NCI-H2081 (cell line): ENCODE results near the gene PAX7.

ENCODE experiments used
- DNase-seq, 2 experiments: peaks; one replicate each; lab custom pipeline; 2025; lab: John Stamatoyannopoulos, UW

PAX7 gene

DNA sequence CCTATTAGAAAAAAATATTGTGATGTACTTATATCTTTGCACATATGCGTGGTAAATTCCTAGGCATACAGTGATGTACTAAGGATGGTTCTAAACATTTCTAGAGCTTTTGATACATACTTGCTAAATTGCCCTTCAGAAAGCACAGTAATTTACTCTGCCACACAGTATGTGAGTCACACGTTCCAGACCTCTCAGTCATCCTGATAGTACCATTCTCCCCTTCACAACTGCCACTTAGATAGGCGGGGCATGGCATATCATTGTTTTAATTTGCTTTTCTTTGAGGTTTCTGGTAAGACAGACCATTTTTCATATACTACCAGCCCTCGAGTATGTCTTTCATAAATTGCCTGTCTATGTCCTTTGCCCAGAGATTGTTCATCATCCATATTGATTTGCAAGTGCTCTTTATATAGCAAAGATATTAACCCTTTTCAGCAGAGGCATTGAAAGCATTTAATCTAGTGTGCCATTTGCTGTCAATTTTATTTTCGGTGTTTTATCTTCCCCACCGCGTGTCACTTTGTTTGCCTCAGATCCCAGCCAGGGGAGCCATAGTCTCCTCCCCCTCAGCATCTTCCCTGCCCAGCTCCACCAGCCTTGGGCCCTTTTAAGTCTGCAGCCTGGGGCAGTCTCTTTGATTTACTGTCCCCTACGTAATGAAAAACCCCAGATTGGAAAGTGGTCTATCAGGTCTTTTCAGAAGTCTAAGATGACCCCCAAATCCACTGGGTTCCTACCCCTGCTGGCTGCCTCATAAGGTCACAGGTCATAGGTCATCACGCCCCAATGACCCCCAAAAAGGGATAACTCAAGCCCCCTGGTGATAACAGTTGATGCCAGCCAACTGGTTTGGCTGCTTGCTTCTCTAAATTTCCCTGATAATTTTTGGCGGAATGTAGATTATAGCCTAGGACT is 11.8 kb upstream of the PAX7 start:
- DNase-seq, result no peak

DNA sequence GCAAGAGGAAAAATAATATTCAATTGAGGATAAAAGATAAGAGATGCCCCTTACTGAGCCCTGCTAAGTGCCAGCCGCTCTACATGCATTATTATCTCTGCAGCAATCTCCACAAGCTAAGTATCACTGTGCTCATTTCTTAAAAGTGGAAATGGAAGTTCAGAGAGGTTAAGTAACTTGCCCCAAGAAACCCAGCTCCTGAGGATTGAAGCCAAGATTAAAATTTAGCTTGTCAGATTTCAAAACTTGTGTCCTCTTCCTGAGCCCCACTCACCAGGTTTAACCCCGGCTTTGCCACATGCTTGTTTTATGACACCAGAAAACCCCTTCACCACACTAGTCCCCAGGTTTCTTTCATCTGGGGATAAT is 11.2 kb upstream of the PAX7 start:
- DNase-seq, result no peak

DNA sequence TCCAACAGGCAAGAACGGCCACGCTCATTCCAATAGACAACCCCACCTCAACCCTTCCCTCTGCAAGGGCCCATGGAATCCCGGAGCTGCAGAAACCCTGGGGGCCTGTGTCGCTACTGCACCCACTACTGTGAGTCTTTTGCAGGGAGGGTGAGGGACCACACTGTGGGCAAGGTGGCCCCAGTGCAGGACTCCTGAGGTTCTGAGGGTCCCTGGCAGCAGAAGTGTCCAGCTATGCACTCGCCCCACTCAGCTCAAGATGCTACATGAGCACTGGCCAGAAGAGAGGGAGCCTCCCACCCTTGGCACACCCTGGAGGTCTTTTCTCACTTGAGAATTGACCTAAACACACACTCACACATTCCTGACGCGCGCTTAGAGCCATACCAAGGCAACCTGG is 2.1 kb upstream of the PAX7 start:
- DNase-seq, result no peak

DNA sequence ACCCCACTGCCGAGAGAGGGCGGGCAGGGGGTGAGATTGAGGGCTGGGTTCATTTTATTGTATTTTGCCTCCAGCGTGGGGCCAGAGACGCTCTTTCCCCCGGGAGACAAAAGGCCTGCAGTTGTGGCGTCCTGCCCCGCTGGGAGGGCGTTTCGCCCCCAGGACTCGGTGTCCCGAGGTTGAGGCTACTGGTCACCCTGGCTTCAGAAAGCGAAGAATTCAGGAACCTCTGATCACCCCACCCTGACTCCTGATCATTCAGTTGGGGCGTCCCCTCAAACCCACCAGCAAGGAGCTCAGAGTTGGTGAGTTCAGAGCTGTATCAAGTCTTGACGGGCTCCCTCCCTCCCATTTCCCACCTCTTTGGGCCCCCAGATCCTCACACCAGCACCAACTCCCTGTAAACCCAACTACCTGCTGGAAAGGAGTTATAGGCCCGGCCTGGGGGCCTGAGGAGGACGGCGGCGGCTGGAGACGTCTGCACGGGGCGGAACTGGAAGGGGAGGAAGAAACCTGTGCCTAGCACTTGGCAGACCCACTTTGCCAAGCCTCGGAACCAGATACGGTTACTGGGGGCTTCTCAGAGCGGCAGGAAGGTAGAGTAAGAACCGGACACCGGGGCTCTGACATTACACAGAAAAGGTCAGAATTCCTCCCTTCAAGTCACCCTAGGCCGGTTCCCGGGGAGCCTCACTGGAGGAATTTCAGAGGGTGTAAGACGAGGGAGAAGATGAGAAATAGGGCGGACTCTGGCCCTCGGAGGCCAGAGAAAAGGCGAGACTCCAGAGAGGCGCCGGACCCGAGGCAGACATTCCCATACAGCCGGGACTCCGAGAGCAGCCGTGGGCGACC is 761 bp upstream of the PAX7 start:
- DNase-seq, result no peak

DNA sequence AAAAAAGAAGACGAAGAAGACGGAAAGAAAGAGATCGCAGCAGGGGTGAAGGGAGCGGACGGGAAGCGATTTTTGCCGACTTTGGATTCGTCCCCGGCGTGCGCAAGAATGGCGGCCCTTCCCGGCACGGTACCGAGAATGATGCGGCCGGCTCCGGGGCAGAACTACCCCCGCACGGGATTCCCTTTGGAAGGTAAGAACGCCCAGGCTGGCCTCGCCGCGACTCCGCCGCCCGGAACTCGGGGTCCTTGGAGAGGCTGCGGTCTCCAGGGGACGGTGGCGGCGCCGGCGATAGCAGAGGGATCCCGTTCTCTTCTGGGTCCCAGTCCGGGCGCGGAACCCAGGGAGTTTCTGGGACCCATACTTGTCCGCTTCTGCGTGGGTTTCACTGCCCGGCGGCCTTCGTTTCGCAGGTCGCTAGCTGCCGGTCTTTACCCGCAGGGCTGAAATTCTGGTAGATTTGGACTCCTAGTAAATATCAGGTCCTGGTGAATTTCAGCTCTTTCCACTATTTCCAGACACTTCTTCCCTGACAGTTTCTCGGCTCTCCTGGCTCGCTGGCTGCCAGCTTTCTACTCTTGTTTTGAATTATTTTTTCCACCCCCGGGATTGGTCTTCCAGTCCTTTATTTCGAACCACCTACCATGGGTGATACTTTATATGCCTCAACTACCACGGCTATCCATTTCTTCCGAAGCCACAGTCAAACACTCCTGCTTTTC is 1.0 kb downstream of the PAX7 start:
- no peak for DNase-seq

DNA sequence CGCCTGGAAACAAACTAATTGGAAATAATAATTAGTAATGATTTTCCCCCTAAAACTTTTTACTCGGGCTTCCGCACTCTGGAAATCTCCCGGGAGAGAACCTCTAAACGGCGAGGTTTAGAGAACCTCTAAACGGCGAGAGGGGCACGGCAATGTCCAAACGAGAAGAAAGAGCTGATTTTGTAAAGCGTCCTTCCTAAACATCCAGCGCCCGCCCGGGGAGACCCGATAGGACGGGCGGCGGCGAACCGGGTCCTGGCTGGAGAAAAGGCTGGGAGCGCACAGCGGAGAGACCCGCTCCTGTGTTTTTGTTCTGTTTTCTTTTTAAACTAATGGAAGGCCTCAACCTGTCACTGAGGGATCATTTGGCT is 1.6 kb downstream of the PAX7 start:
- DNase-seq, result no peak

DNA sequence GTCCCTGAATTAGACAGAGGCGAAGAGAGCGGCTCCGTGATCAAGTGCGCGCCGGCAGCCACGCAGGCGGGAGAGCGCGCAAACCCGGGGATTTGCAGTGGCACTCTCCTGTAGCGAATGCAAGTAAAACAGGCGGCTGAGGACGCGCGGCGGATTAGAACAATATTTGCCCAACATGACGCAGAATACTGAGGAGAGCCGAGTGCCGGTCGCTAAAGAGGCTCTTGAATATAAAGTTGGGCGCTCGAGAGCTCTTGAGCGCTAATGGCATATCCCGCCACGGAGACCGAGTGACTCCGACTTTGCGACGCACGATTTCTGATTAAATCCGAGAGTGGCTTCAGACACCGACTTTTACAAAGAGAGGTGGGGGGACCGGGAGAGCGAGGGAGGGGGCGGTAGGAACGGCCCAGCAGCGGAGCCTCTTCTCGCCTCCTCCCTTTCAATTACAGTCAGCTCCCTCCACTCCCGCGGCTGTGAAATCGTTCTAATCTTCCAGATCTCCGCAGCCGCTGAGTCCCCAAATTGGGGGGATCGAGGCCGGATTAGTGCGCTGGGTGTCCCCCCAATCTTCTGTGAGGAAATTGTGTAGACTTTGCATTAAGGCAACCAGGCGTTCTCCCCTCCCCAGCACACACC is 2.3 kb downstream of the PAX7 start:
- DNase-seq, result no peak

DNA sequence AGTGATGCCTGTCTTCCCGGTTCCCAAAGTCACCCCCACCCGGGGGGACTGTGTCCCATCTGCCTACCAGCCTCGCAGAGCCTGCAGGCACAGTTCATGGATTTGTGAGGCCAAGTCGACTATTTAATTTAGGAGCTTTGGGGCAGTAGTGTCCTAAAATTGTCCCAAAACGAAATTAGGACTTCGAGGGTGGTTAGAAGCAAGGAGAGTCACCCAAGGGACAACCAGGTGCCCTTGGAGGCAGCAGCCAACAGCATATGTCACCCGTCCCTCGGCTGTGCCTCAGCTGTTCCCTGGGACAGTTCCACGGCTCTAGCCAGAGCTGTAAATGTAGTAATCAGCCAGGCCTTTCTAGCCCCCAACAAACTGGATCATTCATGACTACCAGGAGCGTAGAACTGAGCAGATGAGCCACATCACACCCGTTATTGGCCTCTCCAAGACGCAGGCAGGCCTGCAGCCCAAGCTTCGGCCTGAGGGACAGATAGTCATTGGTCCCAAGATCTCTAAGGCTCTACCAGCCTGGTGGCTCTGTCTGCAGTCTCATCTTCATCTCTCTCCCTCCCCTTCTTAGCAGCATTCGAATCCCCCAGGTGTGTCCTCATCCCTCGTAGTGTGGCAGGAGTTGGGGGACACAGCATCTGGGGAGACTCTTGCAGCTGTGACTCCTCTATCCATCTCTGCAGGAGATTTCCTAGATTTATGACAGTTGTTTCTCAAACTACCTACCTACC is 2.9 kb downstream of the PAX7 start:
- no peak for DNase-seq

DNA sequence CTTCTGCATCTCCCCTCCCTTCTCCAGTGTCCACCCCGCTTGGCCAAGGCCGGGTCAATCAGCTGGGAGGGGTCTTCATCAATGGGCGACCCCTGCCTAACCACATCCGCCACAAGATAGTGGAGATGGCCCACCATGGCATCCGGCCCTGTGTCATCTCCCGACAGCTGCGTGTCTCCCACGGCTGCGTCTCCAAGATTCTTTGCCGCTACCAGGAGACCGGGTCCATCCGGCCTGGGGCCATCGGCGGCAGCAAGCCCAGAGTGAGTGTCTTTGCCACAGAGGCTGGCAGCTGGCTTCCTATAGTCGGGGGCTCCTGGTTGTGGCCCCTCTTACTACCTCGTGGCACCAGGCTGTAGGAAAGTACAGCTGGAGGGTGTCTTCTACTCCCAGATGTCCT is 3.6 kb downstream of the PAX7 start:
- no peak for DNase-seq

DNA sequence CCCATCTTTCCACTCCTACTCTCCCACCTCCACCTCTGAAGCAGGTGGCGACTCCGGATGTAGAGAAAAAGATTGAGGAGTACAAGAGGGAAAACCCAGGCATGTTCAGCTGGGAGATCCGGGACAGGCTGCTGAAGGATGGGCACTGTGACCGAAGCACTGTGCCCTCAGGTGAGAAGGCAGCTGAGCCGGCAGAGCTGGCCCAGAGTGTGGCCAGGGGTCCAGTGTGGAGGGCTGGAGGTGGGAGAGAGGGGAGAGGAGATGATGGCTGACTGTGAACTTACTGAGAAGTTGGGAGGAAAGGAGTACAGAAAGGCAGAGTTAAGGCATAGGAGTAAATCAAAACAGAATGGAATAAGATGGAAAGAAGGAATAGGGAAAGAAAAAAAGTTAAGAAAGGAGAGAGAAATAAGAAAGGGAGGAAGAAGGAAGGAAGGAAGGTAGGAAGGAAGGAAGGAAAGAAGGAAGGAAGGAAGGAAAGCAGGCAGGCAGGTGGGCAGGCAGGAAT is 4.5 kb downstream of the PAX7 start:
- DNase-seq, result no peak

DNA sequence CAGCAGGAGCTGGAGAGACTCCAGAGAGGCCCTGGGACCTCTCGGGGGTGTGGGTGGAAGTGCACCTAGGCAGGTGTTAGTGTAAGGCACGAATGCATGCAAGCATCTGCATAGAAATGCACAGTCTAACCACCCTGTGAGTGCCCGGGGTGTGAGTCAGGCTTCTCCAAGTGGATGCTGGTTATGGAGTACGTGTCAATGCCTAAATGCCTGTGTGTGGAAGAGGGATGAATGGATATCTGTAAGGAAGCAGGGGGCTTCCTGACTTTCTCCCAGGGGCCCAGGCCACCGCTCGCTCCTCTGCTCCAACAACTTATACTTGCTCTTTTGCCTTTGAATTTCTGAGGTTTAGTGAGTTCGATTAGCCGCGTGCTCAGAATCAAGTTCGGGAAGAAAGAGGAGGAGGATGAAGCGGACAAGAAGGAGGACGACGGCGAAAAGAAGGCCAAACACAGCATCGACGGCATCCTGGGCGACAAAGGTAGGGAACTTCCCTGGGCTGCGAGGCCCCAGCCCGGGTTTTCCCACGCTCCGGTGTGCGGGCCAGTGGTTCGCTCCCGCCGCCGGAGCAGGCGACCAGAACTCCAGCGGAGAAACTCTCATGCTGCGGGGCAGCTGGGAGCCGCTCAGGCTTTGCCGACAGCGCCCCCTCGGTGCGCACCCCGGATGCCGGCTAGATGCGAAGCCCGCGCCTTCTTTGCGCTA is 5.4 kb downstream of the PAX7 start:
- DNase-seq, result no peak

DNA sequence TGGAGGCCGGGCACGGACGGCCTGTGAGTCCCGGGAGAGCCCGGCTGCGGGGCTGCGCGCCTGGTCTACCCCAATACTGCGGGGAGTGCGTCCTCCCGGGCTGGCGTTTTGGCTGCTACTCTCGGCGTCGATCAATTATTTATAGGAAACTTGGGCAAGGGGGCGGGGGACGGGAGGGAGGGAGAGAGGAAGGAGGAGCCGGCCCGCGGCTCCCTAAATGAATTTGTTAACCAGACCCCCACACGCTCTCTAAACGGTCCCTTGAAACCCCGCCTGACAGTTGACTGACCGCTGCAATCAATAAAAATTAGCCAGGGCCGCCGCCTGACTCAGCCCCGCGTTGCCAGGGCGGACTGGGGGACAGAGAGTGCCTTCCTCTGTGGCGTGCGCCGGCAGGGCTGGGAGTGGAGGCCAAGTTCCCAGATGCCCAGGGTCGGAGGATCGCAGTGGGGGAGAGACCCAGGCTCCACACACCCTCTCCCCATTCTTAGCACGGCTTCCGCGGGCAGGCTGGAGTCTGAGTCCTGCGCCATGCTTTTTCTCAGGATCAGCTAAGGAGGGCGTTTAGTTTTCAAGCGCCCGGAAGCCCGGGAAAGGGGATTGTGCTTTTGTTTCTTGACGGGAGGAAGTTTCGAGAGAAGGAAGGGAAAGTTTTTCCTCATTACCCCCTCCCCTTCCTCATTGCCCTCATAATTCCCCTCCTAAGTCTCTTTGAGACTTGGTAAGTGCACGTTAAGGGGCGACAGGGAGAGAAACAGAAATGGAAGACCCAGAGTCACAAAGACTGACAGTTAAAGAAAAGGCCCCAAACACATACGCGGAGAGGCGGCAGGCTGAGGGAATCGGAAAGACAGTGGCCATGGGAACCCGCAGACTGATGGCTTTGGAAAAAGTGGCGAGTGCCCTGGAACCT is 6.2 kb downstream of the PAX7 start:
- no peak for DNase-seq

DNA sequence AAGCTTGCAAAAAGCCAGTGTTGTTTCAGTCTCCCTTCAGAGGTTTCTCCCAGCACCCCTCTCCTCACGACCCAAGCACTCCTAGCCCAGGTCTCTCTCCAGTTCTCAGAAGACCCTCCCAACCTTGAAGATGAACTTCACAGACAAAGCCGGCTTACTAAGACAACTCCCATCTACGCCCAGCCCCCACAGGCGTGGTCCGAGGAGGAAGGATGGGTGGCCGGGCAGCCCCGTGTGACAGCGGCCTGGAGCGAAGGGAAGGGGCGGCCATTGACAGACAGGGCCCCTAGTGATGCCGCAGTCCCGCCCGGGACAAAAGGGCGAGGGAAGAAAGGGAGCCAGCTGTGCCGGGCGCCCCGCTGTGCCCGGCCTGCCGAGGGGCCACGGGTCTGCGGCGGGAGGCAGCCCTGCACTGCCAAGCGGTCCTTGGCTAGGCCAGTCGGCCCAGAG is 6.9 kb downstream of the PAX7 start:
- DNase-seq, result no peak

DNA sequence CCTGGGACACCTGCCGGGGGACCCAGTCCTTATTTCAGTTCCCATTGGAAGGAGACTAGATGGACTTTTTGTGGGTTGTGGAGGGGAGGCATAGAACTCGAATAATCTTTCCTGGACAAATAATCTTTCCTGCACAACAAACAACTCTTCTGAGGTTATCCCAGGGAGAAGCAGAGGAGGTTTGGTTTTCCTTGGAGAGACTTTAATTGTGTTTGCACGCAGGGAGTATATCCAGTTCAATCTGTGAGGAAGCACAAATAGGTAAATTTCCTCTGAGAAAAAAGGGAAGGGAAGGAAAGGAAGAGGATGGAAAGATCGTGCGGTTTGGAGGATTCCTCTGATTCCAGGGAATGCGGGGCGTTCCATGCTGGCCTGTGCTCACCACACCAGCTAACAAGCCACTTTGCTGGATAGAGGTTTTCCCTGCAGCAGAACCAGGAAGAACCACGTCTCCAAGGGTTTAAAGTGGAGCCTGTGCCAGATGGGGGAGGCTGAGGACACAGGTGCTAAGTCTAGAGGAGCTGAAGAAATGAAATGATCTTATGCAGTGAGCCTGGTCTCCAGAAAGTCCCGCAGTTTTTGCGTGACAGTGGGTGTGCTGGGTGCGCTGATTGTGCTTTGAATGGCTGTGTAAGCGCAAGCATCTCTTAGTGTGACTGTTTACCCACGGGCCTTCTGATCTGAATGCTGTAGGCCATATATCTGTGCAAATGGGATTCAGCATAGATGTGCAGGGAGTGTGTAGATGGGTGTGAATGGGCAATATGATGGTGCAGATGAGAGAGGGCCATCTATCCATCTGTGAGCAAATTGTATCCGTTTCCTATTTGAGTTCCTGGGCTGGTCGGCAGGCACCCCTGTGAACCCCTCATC is 7.6 kb downstream of the PAX7 start:
- DNase-seq, result no peak

DNA sequence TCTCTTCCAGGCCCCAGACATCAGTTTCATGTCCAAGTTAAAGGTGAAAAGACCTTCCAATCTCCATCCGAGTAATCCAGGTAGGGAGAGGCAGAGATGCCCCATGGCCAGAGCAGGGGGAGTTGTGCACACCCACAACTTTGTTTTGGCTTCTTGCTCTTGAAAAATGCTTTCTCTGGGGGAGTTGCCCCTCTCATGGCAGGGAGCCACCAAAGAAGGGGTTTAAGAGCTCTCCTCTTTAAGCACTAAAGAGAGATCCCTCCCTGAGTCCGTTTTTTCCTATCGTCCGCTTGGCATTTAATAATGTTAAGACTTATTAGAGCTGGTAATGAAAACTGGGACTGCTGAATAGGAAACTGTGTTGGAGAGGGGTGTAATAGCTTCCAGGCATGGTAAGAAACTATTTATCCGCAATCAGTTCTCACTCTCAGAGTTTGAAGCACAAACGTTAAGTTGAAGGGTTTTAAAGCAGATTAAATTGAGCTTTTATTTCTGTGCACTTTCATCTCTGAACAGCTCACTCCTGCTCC is 8.3 kb downstream of the PAX7 start:
- DNase-seq, result no peak

DNA sequence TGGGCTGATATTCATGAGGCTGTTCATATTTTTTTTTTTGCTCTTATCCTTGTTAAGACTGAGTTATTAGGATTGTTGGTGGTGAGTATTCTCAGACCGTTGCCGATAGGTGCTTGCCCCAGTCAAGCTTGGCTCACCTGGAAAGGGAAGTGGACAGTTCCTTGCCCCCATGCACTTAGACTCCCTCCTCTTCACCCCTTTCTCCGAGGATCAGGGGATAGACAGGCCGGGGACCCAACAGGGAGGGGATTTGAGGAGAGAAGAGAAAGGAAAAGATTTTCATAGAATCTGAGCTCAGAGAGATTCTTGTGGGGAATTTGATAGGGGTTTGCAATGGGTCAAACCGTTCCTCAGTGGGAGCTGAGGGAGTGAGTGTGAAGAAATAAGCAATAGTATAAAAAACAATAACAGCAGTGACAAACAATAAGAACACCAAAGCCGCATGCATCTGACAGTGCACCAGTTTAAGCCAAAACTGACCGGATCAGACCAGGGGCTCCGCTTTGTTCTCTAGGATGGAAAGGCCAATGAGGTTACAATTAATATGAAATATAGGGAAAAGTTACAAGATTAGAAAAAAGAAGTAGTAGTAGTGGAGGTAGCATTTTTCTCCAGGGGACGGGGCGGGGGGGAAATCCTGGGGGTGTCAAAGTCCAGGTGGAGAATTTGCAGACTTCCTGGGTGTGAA is 8.9 kb downstream of the PAX7 start:
- DNase-seq, result no peak

DNA sequence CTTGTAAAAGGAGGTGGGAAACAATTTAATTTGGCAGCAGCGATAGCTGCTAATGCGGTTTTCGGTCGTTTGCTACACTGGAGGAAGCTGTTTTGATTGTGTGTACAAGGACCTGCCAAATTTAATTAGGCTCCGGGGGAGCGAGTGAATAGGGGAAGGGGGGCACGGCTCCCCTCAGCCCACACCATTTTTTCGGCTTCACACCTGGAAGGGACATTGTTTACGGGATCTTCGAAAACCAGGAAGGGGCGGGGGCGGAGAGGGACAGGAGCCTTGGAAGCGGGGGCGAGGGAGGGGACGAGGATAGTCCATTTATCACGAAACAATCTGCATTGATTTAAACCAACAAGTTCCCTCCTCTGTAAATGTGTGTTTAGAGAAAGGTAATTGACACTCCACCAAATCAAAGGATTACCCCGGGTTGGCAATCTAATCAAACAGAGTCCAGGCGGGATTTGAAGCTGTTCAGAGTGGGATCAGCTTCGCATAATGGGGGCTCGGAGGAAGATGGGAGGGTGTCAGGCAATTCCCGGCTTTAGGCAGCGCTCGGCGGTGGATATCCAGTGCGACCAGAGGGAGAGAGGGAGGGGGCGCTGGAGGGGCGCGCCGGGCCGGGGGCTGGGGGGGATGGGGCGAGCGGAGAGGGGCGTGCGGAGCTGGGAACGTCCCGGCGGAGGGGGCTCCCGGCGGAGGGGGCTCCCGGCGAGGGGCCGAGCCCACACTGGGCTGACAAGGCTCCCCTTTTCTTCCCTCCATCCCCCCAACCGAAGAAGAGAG is 9.8 kb downstream of the PAX7 start:
- DNase-seq, result no peak
